Cardiac fibroblast (primary cell): ENCODE results near the gene RBM3.
A peak's percentile ranks its signal among the peaks of the same experiment; 100 is the strongest.

Experiments
- DNase-seq, 2 donors: peaks; one replicate each; pipeline versions ENCODE4 v3.0.0 to v3.0.0-alpha.2; 2010; ENCODE audit warnings: low read depth in 2 of 2
- H3K4me3 ChIP-seq, 2 donors: replicated peaks in 1 of 2; 1 replicate in 1 of 2; 2 replicates in 1 of 2; pipeline ENCODE4 v1.5.1; 2011; ENCODE audit warnings: low read depth in 2 of 2, low read length in 2 of 2, mild to moderate bottlenecking in 2 of 2, moderate library complexity in 1 of 2
- CTCF ChIP-seq: IDR thresholded peaks from one replicate; pipeline ENCODE4 v1.5.1; 2011; ENCODE audit warnings: low read depth, mild to moderate bottlenecking, low read length, inconsistent platforms

RBM3 gene

GRCh38 chrX:48599341-48599740 is 25.1 kb downstream of the RBM3 start:
- TF ChIP-seq CTCF: no peak
- no peak for DNase-seq
- H3K4me3 ChIP-seq: no peak overlapping the region

- no peak overlapping the region for H3K4me3 ChIP-seq
- TF ChIP-seq CTCF: no peak
- DNase-seq: no peak
Observed at GRCh38 chrX:48600226-48600625, 25.9 kb downstream of the RBM3 start.

GRCh38 chrX:48601741-48602394 is 27.6 kb downstream of the RBM3 start:
- no peak for DNase-seq
- H3K4me3 ChIP-seq: no peak overlapping the region
- no peak for TF ChIP-seq CTCF

- no peak for DNase-seq
- TF ChIP-seq CTCF: no peak
- no peak overlapping the region for H3K4me3 ChIP-seq
Observed at GRCh38 chrX:48604701-48605100, 30.4 kb downstream of the RBM3 start.

GRCh38 chrX:48606091-48606490 is 31.8 kb downstream of the RBM3 start:
- no peak for DNase-seq
- H3K4me3 ChIP-seq: no peak overlapping the region
- peak; percentile 32 for TF ChIP-seq CTCF

- H3K4me3 ChIP-seq: no peak overlapping the region
- TF ChIP-seq CTCF: no peak
- no peak for DNase-seq
Observed at GRCh38 chrX:48611703-48612102, 37.4 kb downstream of the RBM3 start.
